ENCODE results near the gene LDHAL6A. TPM values are rescaled to one million over a fixed set of nuclear protein-coding genes. Genes with fewer than 3 reads are reported as not detected.

Gene LDHAL6A
- total and polyA plus RNA-seq, 4 donors = 0.28 TPM; not detected in 3

DNA sequence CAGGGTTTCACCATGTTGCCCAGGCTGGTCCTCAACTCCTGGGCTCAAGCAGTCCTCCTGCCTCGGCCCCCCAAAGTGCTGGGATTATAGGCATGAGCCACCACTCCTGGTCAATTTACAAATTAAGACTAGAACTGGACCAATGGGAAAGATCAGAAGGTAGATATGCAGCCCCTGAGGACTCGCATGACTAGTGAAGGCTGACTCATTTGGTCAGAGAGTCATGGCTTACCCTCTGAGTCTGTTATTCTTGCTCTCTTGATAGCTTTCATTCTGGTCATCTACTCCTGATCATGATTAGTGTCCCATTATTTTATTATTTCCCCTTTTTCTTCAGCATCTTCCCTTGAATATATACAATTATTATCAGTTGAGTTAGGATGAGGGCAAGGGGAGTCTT, 2.7 kb upstream of the LDHAL6A start:
- no peaks in the 10 kb centered on the region for H3K9me3 ChIP-seq (ENCODE audit: control insufficient read depth in 4 of 4, low read length in 3 of 4)
- H3K27ac ChIP-seq (ENCODE audit: low read depth in 1 of 2, low read length in 2 of 2) = no peak overlapping the region
- 87% methylated on average over 2 of the region's 2 CpGs for WGBS
- no peak overlapping the region for H3K9ac ChIP-seq (ENCODE audit: low read depth in 1 of 2, low read length in 2 of 2)
- TF ChIP-seq, protein P1, sequence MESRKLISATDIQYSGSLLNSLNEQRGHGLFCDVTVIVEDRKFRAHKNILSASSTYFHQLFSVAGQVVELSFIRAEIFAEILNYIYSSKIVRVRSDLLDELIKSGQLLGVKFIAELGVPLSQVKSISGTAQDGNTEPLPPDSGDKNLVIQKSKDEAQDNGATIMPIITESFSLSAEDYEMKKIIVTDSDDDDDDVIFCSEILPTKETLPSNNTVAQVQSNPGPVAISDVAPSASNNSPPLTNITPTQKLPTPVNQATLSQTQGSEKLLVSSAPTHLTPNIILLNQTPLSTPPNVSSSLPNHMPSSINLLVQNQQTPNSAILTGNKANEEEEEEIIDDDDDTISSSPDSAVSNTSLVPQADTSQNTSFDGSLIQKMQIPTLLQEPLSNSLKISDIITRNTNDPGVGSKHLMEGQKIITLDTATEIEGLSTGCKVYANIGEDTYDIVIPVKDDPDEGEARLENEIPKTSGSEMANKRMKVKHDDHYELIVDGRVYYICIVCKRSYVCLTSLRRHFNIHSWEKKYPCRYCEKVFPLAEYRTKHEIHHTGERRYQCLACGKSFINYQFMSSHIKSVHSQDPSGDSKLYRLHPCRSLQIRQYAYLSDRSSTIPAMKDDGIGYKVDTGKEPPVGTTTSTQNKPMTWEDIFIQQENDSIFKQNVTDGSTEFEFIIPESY (IDR thresholded peaks at IDR 0.05) = no peak
- TF ChIP-seq, protein P2, sequence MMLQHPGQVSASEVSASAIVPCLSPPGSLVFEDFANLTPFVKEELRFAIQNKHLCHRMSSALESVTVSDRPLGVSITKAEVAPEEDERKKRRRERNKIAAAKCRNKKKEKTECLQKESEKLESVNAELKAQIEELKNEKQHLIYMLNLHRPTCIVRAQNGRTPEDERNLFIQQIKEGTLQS (IDR thresholded peaks at IDR 0.05) = no peak
- TF ChIP-seq FOXA1 (IDR thresholded peaks at IDR 0.05) (no peak), RXRA (IDR thresholded peaks at IDR 0.05) (no peak), NR2F2 (IDR thresholded peaks at IDR 0.05) (no peak), FOXA2 (IDR thresholded peaks at IDR 0.05) (no peak), JUND (IDR thresholded peaks at IDR 0.05) (no peak)
- TF ChIP-seq, protein P3, sequence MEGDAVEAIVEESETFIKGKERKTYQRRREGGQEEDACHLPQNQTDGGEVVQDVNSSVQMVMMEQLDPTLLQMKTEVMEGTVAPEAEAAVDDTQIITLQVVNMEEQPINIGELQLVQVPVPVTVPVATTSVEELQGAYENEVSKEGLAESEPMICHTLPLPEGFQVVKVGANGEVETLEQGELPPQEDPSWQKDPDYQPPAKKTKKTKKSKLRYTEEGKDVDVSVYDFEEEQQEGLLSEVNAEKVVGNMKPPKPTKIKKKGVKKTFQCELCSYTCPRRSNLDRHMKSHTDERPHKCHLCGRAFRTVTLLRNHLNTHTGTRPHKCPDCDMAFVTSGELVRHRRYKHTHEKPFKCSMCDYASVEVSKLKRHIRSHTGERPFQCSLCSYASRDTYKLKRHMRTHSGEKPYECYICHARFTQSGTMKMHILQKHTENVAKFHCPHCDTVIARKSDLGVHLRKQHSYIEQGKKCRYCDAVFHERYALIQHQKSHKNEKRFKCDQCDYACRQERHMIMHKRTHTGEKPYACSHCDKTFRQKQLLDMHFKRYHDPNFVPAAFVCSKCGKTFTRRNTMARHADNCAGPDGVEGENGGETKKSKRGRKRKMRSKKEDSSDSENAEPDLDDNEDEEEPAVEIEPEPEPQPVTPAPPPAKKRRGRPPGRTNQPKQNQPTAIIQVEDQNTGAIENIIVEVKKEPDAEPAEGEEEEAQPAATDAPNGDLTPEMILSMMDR (IDR thresholded peaks at IDR 0.05; ENCODE audit: low read depth, low read length, missing input control) = no peak
- no peaks in the 10 kb centered on the region for H3K4me1 ChIP-seq (ENCODE audit: control insufficient read depth in 4 of 4, insufficient read depth in 4 of 4, low read length in 3 of 4)
- H3K27me3 ChIP-seq (ENCODE audit: control insufficient read depth in 4 of 4, insufficient read depth in 4 of 4, low read length in 3 of 4) = no peaks in the 10 kb centered on the region
- H3K36me3 ChIP-seq (ENCODE audit: control insufficient read depth in 4 of 4, insufficient read depth in 3 of 4, low read depth in 1 of 4, low read length in 3 of 4) = no peaks in the 10 kb centered on the region
- no peak for DNase-seq (ENCODE audit: low spot score)
- H3K4me3 ChIP-seq (ENCODE audit: low read depth in 1 of 3, low read length in 3 of 3) = no peak overlapping the region

DNA sequence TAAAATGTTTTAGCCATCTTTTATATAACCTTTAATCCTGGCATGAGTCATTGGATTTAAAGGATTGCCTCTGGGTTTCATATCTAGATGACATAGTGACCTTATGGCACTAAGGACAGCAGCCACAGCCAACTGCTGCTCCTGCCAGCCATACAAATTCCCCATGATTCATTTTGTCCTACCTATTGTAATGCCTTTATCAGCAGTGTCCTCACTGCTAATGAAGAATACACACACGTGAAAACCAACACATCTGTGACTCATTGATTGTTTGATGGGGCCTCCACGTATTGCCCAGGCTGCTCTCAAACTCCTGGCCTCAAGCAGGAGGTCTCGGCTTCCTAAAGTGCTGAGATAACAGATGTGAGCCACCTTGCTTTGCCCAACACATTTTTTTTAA, 1.8 kb downstream of the LDHAL6A start:
- 62% methylated on average over 3 of the region's 3 CpGs for WGBS
- H3K9ac ChIP-seq (ENCODE audit: low read depth in 1 of 2, low read length in 2 of 2) = no peak overlapping the region
- peak in 1 of 2 donors; percentile 53 for TF ChIP-seq JUND (IDR thresholded peaks at IDR 0.05)
- TF ChIP-seq, protein P1 (IDR thresholded peaks at IDR 0.05) = no peak
- H3K36me3 ChIP-seq (ENCODE audit: control insufficient read depth in 4 of 4, insufficient read depth in 3 of 4, low read depth in 1 of 4, low read length in 3 of 4) = no peaks in the 10 kb centered on the region
- no peaks in the 10 kb centered on the region for H3K27me3 ChIP-seq (ENCODE audit: control insufficient read depth in 4 of 4, insufficient read depth in 4 of 4, low read length in 3 of 4)
- no peaks in the 10 kb centered on the region for H3K9me3 ChIP-seq (ENCODE audit: control insufficient read depth in 4 of 4, low read length in 3 of 4)
- H3K4me1 ChIP-seq (ENCODE audit: control insufficient read depth in 4 of 4, insufficient read depth in 4 of 4, low read length in 3 of 4) = no peaks in the 10 kb centered on the region
- no peak overlapping the region for H3K4me3 ChIP-seq (ENCODE audit: low read depth in 1 of 3, low read length in 3 of 3)
- no peak for DNase-seq (ENCODE audit: low spot score)
- no peak overlapping the region for H3K27ac ChIP-seq (ENCODE audit: low read depth in 1 of 2, low read length in 2 of 2)

DNA sequence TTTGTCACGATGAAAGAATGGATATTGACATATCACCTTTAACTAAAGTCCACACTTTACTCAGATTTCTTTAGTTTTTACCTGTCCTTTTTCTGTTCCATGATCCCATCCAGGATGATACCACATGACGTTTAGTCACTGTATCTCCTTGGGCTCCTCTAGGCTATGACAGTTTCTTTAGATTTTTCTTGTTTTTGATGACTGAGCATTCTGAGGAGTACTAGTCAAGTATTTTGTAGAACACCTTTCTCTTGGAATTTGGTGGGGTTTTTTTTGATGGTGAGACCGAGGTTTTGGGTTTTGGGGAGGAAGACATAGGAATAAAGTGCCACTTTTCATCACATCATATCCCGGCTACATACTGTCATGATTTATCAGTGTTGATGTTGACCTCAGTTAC, 4.0 kb downstream of the LDHAL6A start:
- no peaks in the 10 kb centered on the region for H3K4me1 ChIP-seq (ENCODE audit: control insufficient read depth in 4 of 4, insufficient read depth in 4 of 4, low read length in 3 of 4)
- H3K27me3 ChIP-seq (ENCODE audit: control insufficient read depth in 4 of 4, insufficient read depth in 4 of 4, low read length in 3 of 4) = no peaks in the 10 kb centered on the region
- 93% methylated on average over 4 of the region's 4 CpGs for WGBS
- H3K4me3 ChIP-seq (ENCODE audit: low read depth in 1 of 3, low read length in 3 of 3) = no peak overlapping the region
- no peaks in the 10 kb centered on the region for H3K36me3 ChIP-seq (ENCODE audit: control insufficient read depth in 4 of 4, insufficient read depth in 3 of 4, low read depth in 1 of 4, low read length in 3 of 4)
- H3K9me3 ChIP-seq (ENCODE audit: control insufficient read depth in 4 of 4, low read length in 3 of 4) = no peaks in the 10 kb centered on the region
- H3K27ac ChIP-seq (ENCODE audit: low read depth in 1 of 2, low read length in 2 of 2) = no peak overlapping the region
- H3K9ac ChIP-seq (ENCODE audit: low read depth in 1 of 2, low read length in 2 of 2) = no peak overlapping the region
- DNase-seq (ENCODE audit: low spot score) = no peak
- no peak for TF ChIP-seq NR2F2 (IDR thresholded peaks at IDR 0.05)
- TF ChIP-seq, protein P3 (IDR thresholded peaks at IDR 0.05; ENCODE audit: low read depth, low read length, missing input control) = no peak
- TF ChIP-seq JUND (IDR thresholded peaks at IDR 0.05) = no peak
- TF ChIP-seq TAF1 (conservative IDR thresholded peaks at IDR 0.05) = no peak
- no peak for TF ChIP-seq GABPA (IDR thresholded peaks at IDR 0.05 in 1 of 2, conservative IDR thresholded peaks at IDR 0.05 in 1 of 2)
- TF ChIP-seq HNF4A (conservative IDR thresholded peaks at IDR 0.05) = no peak
- no peak for TF ChIP-seq RXRA (IDR thresholded peaks at IDR 0.05)
- no peak for TF ChIP-seq FOXA1 (IDR thresholded peaks at IDR 0.05)
- no peak for TF ChIP-seq SP1 (IDR thresholded peaks at IDR 0.05)
- TF ChIP-seq, protein P4, sequence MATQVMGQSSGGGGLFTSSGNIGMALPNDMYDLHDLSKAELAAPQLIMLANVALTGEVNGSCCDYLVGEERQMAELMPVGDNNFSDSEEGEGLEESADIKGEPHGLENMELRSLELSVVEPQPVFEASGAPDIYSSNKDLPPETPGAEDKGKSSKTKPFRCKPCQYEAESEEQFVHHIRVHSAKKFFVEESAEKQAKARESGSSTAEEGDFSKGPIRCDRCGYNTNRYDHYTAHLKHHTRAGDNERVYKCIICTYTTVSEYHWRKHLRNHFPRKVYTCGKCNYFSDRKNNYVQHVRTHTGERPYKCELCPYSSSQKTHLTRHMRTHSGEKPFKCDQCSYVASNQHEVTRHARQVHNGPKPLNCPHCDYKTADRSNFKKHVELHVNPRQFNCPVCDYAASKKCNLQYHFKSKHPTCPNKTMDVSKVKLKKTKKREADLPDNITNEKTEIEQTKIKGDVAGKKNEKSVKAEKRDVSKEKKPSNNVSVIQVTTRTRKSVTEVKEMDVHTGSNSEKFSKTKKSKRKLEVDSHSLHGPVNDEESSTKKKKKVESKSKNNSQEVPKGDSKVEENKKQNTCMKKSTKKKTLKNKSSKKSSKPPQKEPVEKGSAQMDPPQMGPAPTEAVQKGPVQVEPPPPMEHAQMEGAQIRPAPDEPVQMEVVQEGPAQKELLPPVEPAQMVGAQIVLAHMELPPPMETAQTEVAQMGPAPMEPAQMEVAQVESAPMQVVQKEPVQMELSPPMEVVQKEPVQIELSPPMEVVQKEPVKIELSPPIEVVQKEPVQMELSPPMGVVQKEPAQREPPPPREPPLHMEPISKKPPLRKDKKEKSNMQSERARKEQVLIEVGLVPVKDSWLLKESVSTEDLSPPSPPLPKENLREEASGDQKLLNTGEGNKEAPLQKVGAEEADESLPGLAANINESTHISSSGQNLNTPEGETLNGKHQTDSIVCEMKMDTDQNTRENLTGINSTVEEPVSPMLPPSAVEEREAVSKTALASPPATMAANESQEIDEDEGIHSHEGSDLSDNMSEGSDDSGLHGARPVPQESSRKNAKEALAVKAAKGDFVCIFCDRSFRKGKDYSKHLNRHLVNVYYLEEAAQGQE (IDR thresholded peaks at IDR 0.05) = no peak
- TF ChIP-seq, protein P2 (IDR thresholded peaks at IDR 0.05) = no peak

Data from liver (tissue), 9 donors.